ENCODE measurements around the gene BBS2.

- TF ChIP-seq POLR2A (IDR thresholded peaks at IDR 0.05) (no peak), CTCF (IDR thresholded peaks at IDR 0.05) (no peak)
Observed at GRCh38 chr16:56539656-56540055, 19.8 kb upstream of the BBS2 start.
